ENCODE data around the gene ARFIP1. TPM values are rescaled to one million over a fixed set of nuclear protein-coding genes. Genes with fewer than 3 reads are reported as not detected.
A peak's percentile ranks its signal among the peaks of the same experiment; 100 is the strongest.
"Not testable (repeated sequence)": the region's sequence is repeated elsewhere in the genome, so short reads cannot be mapped to it uniquely, and the experiment has no call there.

ARFIP1 gene, protein sequence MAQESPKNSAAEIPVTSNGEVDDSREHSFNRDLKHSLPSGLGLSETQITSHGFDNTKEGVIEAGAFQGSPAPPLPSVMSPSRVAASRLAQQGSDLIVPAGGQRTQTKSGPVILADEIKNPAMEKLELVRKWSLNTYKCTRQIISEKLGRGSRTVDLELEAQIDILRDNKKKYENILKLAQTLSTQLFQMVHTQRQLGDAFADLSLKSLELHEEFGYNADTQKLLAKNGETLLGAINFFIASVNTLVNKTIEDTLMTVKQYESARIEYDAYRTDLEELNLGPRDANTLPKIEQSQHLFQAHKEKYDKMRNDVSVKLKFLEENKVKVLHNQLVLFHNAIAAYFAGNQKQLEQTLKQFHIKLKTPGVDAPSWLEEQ
- polyA plus RNA-seq (2013, experiment 1 of 2; ENCODE audit: insufficient read length) = 30.0 TPM
- 30.5 TPM for polyA plus RNA-seq (2013, experiment 2 of 2; ENCODE audit: insufficient read length)

DNA sequence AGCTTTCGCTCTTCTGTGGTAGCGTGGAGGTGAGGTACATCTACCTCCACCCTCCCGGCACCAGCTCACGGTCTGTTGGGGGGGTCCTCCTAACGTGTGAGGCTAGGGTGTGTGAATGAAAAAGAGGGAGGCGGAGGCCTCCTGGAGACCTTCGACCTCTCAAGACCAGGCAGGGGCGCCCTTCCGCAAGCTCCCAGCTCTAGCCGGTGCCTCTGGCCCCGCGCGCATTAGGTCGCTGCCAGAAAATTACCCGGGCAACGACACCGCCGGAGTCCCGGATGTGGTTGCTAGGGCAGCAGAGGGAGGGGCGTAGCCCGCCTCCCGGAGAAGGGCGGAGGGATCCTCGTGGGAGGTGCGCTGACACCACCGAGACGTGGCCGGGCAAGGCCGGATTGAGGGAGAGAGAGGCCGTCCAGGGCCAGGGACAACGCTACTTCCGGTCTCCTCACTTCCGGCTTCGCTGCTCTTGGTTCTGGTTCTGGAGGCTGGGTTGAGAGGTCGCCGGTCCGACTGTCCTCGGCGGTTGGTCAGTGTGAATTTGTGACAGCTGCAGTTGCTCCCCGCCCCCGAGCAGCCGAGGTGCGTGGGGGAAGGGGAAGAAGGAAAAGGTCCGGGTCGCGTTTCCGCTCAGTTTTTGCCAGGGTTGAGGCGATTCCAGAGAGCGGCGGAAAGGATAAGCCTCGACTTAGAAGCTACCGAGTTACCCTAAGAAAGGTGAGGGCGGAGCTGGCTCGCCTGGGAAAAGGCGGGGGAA is at the start of gene ARFIP1, which contains the start of gene TIGD4:
ARFIP1 (plus strand) TSS at position 442 of the 754 bp plus-strand sequence. CDS start 49,680 bp downstream, outside the sequence.
TIGD4 (minus strand) TSS at position 218 of the 754 bp plus-strand sequence. CDS start 8,726 bp downstream, outside the sequence.
- peak; percentile 97 for DNase-seq

DNA sequence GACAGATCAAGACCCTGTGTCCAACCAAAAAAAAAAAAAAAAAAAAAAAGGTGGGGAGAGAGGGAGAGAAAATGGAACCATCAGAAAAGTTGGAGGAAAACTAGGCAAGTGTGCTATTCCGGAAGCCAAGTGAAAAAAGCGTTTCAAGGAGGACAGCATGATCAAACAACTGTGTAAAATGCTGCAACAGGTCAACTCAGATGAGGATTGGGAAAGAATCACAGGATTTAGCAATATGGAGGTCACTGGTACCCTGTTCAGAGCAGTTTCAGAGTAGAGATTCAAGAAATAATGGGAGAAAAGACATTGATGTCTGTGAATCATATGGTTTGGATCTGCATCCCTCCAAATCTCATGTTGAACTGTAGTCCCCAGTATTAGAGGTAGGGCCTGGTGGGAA is 47.8 kb upstream of the ARFIP1 start:
- DNase-seq = no peak

DNA sequence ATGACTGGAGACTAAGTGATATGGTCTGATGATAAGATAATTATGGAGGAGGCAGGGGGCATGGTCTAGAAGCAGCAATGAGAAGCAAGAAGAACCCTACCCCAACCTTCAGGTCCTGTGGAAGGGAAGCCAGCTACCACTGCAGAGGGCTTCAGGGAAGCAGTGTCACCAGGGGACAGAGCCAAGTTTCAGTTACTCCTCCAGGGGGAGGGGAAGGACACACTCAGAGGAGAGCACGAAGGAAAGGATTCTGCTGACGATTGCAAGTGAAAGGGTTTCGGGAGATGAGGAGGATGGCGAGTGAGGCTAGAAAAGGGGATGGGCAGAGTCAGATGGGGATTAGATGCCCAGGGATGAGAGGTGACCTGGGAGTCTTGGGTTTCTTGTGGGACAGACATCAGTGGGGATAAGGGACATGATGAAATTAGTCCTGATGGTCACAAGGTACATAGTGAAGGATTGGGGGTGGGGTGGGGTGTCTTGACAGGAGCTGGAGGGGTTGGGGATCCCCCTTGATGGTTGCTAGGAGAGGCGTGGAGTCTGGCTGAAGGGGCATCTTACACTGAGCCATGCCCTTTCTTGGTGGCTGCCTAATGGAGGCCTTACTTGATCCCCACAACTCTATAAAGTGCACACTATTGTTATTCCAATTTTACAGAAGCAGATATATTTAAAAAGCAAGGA is 45.6 kb upstream of the ARFIP1 start:
- DNase-seq = no peak

DNA sequence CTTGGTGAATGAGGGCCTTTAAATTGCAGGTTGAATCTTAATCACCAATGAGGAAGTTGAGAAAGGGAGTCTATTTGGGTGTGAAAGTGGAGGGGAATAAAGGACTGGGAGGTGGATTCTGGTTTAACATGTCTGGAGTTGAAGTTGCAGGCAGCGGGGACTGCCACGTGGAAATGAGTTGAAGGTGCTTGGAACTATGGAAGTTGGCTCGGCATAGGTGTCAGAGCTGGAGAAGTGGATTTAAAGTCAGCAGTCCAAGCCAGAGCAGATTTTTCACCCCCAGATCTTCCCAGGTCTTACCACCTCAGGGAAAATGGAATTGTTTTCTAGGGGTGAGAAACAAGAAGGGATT is 45.1 kb upstream of the ARFIP1 start:
- DNase-seq = no peak

DNA sequence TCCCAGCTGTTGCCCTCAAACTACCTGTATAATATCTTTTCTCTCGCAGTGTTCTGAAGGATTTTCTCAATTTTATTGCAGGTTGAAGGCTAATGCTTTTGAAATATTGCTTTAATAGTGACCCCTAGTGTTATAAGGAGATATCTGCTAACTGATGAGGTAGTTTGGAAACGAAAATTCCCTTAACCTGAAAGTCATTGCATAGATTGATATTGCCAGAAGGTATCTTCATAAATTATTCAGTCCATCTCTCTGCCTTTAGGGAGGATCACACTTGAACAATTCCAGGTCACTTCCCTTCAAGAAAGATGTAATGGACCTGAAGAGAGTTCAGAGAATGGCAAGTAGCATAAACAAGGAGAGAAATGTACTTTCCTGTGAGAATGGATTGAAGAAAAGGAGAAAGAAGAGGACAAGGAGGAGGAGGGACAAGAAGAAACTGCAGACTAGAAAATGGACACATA is 44.3 kb upstream of the ARFIP1 start:
- DNase-seq = peak; percentile 11

DNA sequence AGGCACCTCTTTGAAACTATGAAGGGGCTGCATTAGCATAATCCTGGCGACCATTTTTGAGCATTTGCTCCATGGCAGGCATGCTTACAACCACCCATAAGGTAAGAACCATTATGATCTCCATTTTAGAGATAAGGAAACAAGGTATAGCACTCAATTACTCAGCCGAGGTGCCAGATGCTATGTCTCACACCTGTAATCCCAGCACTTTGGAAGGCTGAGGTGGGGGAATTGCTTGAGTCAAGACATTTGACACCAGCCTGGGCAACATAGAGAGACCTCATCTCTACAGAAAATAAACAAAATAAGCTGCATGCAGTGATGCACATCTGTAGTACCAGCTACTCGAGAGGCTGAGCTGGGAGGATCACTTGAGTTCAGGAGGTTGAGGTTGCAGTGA is 43.8 kb upstream of the ARFIP1 start:
- no peak for DNase-seq

DNA sequence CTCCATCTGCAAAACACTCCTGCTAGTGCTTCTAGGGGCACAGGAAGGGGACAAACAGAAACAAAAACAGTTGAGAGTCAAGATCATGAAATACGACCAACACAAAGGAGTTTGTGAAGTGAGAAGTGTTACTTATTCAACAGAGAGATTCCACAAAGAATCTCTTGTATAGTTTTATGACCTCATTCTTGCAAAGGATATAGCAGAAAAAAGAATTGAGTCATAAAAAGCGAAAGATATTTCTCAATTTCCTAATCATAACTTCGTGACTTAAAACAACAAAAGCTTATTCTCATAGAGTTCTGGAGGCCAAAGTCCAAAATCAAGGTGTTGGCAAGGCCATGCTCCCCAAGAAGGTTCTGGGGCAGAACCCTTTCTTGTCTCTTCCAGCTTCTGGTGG is 40.9 kb upstream of the ARFIP1 start:
- no peak for DNase-seq

DNA sequence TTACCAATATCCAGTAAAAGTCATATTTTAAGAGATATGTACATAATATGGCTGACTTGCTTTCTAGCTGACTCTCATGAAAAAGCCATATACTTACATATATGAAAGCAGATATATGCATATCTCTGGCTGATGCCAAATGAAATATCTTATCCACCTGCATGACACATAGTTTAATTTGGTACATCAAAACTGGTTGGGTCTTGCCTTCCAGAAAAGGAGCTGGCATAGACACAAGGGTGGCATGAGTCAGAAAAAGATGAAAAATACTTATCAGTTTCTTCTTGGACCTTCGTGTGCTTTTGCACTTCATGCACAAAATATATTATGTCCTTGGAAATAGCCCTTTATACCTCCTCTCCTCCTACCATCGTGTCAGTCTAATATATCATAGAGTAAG is 32.3 kb upstream of the ARFIP1 start:
- DNase-seq = no peak

DNA sequence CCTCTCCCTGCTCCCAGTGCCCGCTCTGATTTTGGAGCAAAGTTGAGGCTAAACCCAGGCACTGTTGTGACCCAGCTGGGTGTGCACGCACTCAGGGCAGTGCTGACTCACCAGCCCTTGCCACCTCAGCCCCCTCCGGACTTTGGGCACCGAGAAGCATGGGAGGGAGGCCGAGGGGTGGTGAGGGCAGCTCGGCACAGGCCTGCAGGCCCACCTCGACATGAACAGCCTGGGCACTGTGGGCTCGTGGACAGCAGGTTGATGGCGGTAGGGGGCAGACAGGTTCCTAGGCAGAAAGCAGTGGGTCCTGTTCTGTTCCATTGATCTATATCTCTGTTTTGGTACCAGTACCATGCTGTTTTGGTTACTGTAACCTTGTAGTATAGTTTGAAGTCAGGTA is 31.1 kb upstream of the ARFIP1 start:
- DNase-seq = no peak

DNA sequence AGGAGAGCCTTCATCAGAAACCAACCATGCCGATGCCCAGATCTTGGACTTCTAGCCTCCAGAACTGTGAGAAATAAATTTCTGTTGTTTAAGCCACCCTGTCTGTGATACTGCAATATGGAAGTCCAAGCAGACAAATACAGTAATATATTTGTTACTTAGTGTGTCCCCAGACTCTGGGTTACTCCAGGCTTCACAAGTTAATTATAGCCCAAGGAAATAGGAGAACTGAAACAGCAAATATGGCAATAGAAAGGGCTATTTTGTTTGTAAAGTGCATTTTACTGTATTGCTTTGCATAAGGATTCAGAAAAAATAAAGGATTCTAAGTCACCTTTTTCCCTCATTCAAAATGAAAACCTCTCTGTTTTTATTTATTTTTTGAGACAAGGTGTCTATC is 16.0 kb upstream of the ARFIP1 start:
- DNase-seq = no peak

DNA sequence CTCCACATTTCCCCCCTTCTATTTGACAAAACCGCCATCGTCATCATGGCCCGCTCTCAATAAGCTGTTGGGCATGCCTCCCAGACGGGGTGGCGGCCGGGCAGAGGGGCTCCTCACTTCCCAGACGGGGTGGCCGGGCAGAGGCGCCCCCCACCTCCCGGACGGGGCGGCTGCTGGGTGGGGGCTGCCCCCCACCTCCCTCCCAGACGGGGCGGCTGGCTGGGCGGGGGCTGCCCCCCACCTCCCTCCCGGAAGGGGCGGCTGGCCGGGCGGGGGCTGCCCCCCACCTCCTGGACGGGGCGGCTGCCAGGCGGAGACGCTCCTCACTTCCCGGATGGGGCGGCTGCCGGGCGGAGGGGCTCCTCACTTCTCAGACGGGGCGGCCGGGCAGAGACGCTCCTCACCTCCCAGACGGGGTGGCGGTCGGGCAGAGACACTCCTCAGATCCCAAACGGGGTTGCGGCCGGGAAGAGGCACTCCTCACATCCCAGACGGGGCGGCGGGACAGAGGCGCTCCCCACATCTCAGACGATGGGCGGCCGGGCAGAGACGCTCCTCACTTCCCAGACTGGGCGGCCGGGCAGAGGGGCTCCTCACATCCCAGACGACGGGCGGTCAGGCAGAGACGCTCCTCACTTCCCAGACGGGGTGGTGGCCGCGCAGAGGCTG is 14.6 kb upstream of the ARFIP1 start:
- not testable (repeated sequence) for DNase-seq

DNA sequence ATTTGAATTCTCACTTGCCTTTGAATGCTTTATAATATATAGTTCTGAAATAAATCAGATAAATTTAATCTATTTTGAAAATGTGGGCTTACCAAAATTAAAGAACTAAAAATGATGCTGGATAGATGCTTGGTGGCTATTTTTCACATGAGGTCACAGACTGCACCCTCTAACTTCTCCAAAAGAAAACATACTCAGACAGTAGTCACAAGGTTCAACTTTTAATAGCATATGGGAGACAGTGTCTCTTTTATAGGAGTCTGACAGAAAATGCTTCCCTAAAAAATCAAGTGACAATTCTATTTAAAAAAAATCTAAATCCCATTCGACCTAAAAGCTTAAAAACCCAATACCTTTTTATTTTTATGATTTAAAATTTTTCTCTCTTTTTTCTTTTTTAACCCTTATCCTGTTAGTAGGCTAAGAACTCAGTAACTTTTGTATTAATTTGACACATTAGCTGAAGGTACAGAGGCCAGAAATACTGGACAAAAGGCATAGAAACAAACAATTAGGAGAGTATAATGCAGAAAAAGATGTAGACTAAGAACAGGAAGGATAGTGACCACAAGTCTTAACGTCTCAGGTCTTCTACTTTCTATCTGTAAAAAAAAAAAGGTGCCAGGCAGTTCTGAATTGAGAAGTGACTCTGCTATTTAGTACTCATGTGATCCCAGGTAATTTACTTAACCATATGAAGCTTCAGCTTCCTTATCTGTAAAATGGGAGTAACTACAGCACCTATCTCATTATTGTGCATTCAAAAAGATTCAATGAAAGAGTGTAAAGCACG is 7.8 kb upstream of the ARFIP1 start:
- no peak for DNase-seq

DNA sequence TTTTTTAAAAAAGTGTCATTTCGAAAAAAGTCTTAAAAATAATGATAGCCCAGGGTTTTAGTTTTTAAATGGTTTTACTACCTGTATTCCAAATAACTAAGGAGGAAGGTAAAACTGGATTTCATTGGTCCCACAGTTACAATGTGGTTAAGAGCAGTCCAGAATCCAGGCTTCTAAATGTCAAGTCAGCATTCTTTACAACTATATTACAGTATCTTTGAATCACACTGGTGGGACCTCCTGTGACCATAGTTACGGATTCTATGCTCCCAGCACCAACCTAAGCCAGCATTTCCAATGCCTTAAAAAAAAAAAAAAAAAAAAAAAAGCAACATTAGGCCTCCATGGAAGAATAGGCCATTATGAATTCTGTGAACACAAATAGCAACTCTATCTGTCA is 6.4 kb upstream of the ARFIP1 start:
- no peak for DNase-seq

DNA sequence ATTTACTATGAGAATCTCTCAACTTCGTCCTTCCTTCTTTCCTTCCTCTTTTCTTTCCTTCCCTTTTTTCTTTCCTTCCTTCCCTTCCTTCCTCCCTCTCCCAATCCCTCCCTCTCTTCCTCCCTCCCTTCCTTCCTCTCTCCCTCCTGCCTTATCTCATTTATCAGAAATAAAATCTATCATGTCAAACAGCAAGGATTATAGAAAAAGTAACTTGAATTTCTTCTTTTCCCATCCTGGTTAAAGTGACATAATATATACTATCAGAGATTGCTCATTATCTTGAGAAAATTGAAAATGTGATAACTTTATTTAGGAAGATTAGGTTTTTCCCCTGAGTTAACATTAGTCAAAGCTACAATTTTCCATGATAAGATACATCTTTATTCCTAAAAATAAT is 5.8 kb upstream of the ARFIP1 start:
- DNase-seq = no peak

DNA sequence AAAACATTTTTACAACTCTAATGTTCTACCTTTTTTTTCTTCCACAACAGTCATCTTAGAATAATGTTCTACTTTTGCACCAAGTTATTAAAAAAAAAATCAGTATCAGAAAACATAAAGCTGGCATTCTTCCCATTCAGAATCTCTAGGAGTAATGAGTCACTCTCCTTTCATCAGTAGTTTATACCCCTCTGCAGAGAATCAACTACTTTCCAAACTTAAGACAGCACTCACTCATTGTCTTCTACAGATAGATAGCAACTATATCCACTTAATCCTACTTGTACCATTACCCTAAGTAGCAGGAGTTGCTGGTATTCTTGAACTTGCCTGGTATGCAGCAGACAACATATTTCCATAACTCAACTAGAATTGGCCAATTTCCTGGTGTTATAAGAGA is 3.4 kb upstream of the ARFIP1 start:
- DNase-seq = peak; percentile 8

DNA sequence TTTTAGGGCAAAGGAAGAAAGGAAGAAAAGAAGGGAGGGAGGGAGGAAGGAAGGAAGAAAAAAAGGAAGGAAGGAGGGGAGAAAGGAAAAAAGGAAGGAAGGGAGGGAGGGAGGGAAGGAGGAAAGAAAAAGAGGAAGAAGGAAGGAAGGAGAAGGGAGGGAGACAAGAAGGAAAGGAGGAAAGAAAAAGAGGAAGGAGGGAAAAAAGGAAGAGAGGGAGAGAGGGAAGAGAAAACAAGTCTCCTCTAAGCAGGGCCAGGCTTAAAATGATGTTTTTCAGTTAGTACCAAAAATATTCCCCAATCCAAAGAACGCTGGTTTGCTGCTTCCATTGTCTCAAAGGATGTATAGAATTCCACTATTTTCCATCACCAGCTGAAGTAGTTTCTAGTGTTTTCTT is 2.3 kb upstream of the ARFIP1 start:
- no peak for DNase-seq

DNA sequence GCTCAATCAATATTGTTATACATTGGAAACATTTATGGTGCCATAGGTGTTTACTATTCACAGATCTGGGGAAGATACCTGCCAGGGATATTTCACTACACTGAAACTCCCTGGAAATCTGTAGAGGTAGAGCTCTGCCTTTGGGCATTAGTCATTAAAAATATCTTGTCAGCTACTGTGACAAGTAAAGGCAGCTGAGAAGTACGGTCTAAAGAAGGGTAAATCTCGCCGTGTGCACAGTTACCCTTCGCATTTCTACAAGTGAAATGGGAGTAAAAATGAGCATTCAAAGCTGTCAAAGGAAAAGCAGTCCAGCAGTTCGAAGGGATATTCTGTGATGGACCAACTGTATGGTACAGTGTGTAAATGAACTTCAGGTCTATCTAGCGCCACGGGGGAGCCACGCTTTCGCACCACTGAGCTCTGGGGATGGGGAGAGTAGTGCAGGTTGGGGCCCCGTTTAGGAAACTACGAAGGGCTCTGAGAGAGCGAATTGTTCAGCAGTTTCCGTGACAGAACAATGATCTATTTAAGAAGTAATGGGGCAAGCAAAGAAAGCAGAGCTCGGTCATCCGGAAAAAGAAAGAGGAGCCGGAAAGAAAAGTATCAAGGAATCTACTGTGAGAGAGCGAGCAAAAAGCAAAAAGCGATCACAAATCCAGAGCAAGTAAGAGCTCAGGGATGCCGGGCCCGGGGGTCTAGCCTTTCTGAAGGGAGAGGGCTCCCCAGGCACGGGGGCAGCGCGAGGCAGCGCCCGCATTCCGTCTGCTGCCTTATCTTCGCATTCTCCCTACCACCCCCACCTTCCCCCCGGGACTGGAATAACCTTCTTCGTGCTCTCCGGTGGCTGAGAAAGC is 870 bp upstream of the ARFIP1 start:
- DNase-seq = no peak

DNA sequence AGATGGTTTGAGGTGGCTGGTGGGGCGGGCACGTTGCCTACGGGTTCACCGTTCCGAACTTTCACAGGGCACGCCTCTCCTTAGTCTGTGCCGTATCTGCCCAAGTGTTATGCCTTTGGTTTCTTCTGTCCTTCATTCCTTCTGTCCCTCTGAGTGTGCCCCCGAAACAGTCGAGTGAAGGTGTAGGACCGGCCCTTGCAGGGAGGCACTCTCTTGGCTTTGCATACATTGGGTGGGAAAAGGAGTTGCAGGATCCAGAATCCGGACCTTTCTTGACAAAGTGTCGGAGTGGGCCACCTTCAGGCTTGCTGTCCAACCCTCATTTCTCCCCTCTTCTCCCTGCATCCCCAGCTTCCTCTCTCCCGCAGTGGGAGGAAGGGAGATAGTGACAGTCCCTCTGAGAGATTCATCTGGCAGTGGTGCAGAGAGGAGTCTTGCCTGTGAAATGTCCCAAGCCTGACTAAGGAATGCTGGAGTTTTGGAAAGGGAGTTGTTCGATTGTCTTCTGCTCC is 569 bp downstream of the ARFIP1 start:
- peak; percentile 23 for DNase-seq

DNA sequence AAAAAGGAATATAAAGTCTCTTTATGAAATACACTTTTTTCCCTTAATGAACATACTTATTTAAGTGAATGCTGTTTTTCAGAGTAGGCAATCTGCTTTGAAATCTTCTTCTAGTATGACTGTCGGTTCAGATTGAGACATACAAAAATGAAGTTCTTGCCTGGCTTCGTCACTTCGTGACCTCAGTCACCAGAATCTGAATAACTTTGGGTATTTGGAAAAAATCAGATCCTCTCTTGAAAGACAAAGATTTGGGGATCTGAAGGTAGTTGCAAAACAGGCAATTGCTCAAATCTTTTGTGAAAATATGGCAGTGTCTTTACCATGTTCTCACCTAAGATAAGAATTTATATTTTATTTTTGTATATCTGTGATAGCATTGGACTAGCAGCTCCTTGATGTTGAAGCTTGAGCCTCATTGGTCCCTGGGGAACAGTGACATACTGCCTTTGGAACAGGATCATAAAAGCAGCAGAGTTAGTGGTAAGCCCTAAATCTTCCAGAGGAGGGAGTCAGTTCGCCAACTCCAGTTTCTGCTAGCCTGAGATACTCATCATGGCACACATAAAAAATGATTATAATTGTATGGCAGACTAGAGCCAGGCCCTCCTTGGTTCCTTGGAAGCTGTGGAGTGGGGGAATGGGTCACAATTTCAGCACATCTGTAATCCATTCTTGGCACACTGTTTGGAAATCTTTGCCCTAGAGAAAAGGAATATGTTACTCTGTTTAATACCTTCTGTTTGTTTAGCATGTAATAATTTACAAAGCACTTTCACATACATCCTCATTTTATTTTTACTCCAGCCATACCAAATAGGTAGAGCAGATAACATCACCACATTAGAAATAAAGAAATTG is 5.0 kb downstream of the ARFIP1 start:
- peak; percentile 75 for DNase-seq
